A549 (cell line): ENCODE measurements around the gene AZGP1. TPM values are rescaled to one million over a fixed set of nuclear protein-coding genes. Genes with fewer than 3 reads are reported as not detected.

Experiments used
- ATAC-seq, 2 experiments: fragments of 200-7000 bp in 1 of 2; fragments of >200 bp in 1 of 2; cut with Nextera tagmentation in 1 of 2; cut with Tn5 transposase in 1 of 2; 3 replicates each; pipeline versions ENCODE4 v1.8.0 to v1.9.1; 2018 to 2020; ENCODE audit warnings: mild to moderate bottlenecking in 1 of 2, moderate library complexity in 1 of 2
- CTCF ChIA-PET: fragments of 300-600 bp; sonication (Branson Sonifier 250); formaldehyde crosslinking; extraction: SDS; loops from one replicate; lab custom pipeline; 2021; ENCODE audit warnings: antibody characterized with exemption, inconsistent platforms; lab: Yijun Ruan, JAX
- POLR2A ChIA-PET: fragments of 350-600 bp; formaldehyde crosslinking; extraction: SDS; loops from one replicate; lab custom pipeline; 2021; ENCODE audit warnings: antibody characterized with exemption, inconsistent platforms; lab: Yijun Ruan, JAX
- DNase-seq, 2 experiments: peaks; one replicate each; pipeline versions ENCODE4 v3.0.0 to v3.0.0-alpha.2; 2011 to 2016; ENCODE audit warnings: low read depth in 1 of 2, low spot score in 1 of 2
- FAIRE-seq: peaks from 2 replicates; lab custom pipeline; 2011; peaks lifted over from hg19 to GRCh38; lab: Jason Lieb, UNC
- H3K27ac ChIP-seq, 2 experiments: fragments of >200 bp; sonication (Bioruptor Twin); formaldehyde crosslinking; 3 replicates each; pipeline ENCODE4 v1.5.1; 2016 to 2017
- H3K4me1 ChIP-seq: fragments of >200 bp; sonication (Bioruptor Twin); formaldehyde crosslinking; 3 replicates; pipeline ENCODE4 v1.6.1; 2016
- H3K4me2 ChIP-seq: fragments of >200 bp; sonication (Bioruptor Twin); formaldehyde crosslinking; 3 replicates; pipeline ENCODE4 v1.6.1; 2016
- H3K4me3 ChIP-seq: fragments of >200 bp; sonication (Bioruptor Twin); formaldehyde crosslinking; 3 replicates; pipeline ENCODE4 v1.5.1; 2016
- H3K9me3 ChIP-seq: fragments of >200 bp; sonication (Bioruptor Twin); formaldehyde crosslinking; 3 replicates; pipeline ENCODE4 v1.6.1; 2016
- BCL3 ChIP-seq: fragments of >200 bp; sonication (Bioruptor Twin); formaldehyde crosslinking; IDR thresholded peaks from 3 replicates; pipeline ENCODE4 v1.6.1; 2016
- CTCF ChIP-seq: fragments of >200 bp; sonication (Bioruptor Twin); formaldehyde crosslinking; IDR thresholded peaks from 3 replicates; pipeline ENCODE4 v1.5.1; 2016
- E2F6 ChIP-seq: IDR thresholded peaks from 2 replicates; pipeline ENCODE4 v1.6.1; 2012; ENCODE audit warnings: low read depth, borderline replicate concordance
- FOSL2 ChIP-seq, 2 experiments: fragments of 450-650 bp in 1 of 2; fragments of >200 bp in 1 of 2; sonication (Bioruptor Twin) in 1 of 2; formaldehyde crosslinking; IDR thresholded peaks; 2 replicates each; pipeline versions ENCODE4 v1.5.0 to v1.6.1; 2016 to 2020; ENCODE audit warnings: mild to moderate bottlenecking in 1 of 2, moderate library complexity in 1 of 2
- HOXB5 ChIP-seq: fragments of 250-450 bp; sonication (Bioruptor Pico); IDR thresholded peaks from 2 replicates; pipeline ENCODE4 v1.5.0; 2020; ENCODE audit warnings: mild to moderate bottlenecking, moderate library complexity
- JUN ChIP-seq, 2 experiments: fragments of >200 bp; sonication (Bioruptor Twin); formaldehyde crosslinking; IDR thresholded peaks; 2 replicates in 1 of 2; 3 replicates in 1 of 2; pipeline ENCODE4 v1.6.1; 2016 to 2017
- JUNB ChIP-seq: fragments of >200 bp; sonication (Bioruptor Twin); formaldehyde crosslinking; IDR thresholded peaks from 2 replicates; pipeline ENCODE4 v1.6.1; 2016
- MYC ChIP-seq: IDR thresholded peaks from 2 replicates; pipeline ENCODE4 v1.6.1; 2012; ENCODE audit warnings: mild to moderate bottlenecking, inconsistent platforms, low read length, improper control_type of control experiment, borderline replicate concordance
- PHF8 ChIP-seq: fragments of 200-600 bp; sonication (generic); IDR thresholded peaks from 2 replicates; pipeline ENCODE4 v1.6.1; 2016; ENCODE audit warnings: low read depth, mild to moderate bottlenecking, antibody characterized with exemption, moderate library complexity, borderline replicate concordance
- POLR2A ChIP-seq: IDR thresholded peaks from 2 replicates; pipeline ENCODE4 v1.6.1; 2012; ENCODE audit warnings: mild to moderate bottlenecking, low read length
- RAD21 ChIP-seq, 2 experiments: fragments of >200 bp in 1 of 2; sonication (Bioruptor Twin) in 1 of 2; formaldehyde crosslinking in 1 of 2; IDR thresholded peaks in 1 of 2; conservative IDR thresholded peaks in 1 of 2; 2 replicates in 1 of 2; 3 replicates in 1 of 2; pipeline ENCODE4 v1.6.1; 2012 to 2018; ENCODE audit warnings: inconsistent platforms in 1 of 2
- REST ChIP-seq: fragments of 200-600 bp; sonication (generic); IDR thresholded peaks from 2 replicates; pipeline ENCODE4 v1.6.1; 2016; ENCODE audit warnings: antibody characterized with exemption, mild to moderate bottlenecking, moderate library complexity
- WGBS: methylation state at CpG from one replicate; pipeline ENCODE4 v1.1.6; 2017; ENCODE audit errors: missing lambda C conversion rate; 5-methylcytosine and 5-hydroxymethylcytosine counted together
- polyA plus RNA-seq, 4 experiments: library from polyadenylated mRNA; depleted of rRNA in 3 of 4; stranded (reverse); fragments of >200 nt; fragmentation: RNase III in 1 of 4; extraction: RNeasy Plus Mini Kit Qiagen cat#74134 plus additional on column Dnase treatment in 1 of 4; gene quantifications; 2 replicates in 3 of 4; 3 replicates in 1 of 4; pipeline ENCODE4 v1.2.3, GENCODE V29; 2011 to 2017
- small RNA-seq, 6 experiments: library from RNA; depleted of rRNA; stranded (forward); fragments of <200 nt; gene quantifications; one replicate each; pipeline ENCODE3, GENCODE V24; 2012
- TF ChIP-seq, protein P1 (sequence below): IDR thresholded peaks from 2 replicates; pipeline ENCODE4 v1.6.1; 2012
- TF ChIP-seq, protein P2 (sequence below): fragments of 150-350 bp; IDR thresholded peaks from 2 replicates; pipeline ENCODE4 v1.6.1; 2014; ENCODE audit warnings: low read depth, mild to moderate bottlenecking, low read length

The AZGP1 gene
- polyA plus RNA-seq, 2 of the 4 experiments (the other 2 are of a cell fraction): 0.13 TPM; not detected in 1

DNA sequence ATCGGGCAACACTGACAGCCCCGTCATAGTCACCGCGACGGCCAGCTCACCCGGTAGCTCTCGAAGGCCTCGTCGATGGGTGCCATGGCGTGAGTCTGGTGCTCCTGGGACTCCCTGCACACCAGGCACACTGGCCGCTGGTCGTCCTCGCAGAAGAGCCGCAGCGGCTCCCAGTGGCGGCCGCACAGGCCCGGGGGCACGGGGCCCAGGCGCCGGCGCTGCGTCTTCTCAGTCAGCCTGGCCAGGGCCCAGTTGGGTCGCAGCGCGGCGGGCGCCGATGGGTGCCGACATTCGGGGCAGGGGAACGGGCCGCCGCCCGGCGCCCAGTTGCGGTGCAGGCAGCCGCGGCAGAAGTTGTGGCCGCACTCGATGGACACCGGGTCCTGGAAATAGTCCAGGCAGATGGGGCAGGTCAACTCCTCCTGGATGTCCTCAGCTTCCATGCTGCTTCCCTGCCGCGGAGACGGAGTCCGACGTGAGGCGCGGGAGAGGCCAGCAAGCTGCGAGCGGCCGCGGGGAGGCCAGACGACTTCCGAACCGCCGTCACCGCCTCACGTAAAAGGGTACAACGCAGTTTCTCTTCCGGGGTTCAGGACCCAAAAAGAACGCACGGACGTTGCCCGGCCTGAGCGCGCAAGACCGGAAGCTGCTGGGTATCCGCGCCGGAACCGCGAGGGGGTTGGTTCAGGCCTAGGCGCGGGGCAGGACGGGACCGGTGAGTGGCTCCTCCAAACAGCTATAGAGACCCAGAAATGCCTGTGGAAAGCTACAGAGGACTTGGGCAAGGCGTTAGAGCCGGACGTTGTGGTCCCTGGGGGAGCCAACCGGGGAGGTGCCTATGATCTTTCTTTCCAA is 56.6 kb downstream of the AZGP1 start, which contains the start of gene TRIM4:
Gene TRIM4, minus strand, starts transcription at position 572 of the 855 bp plus-strand sequence. Its CDS starts 129 bp downstream, at position 443.
- H3K4me3 ChIP-seq: peak within 1 kb of the TSS; percentile 81
- peaks cover 6% of the 10 kb centered on the region; the same call in 1 of the 3 replicates for H3K9me3 ChIP-seq
- TF ChIP-seq POLR2A (peak; percentile 72), FOSL2 (IDR thresholded peaks at IDR 0.05) (no peak), FOSL2 (CRISPR knock-in tag; IDR thresholded peaks at IDR 0.05) (no peak), RAD21 (conservative IDR thresholded peaks at IDR 0.05 in 1 of 2, IDR thresholded peaks at IDR 0.05 in 1 of 2) (peak in 1 of 2 experiments; percentile 29; a peak in 1 of 5 replicates), HOXB5 (CRISPR knock-in tag) (no peak), BCL3 (peak; percentile 63; the same call in 1 of the 3 replicates), E2F6 (peak; percentile 4; the same call in 1 of the 2 replicates), MYC (0 out of 2 replicates have a peak, but pooled peaks have one; percentile 15), REST (no peak), CTCF (peak; percentile 9; the same call in 1 of the 3 replicates), JUNB (no peak), JUN (IDR thresholded peaks at IDR 0.05) (peak; percentile 78 to 91), PHF8 (peak; percentile 81)
- TF ChIP-seq, protein P1, sequence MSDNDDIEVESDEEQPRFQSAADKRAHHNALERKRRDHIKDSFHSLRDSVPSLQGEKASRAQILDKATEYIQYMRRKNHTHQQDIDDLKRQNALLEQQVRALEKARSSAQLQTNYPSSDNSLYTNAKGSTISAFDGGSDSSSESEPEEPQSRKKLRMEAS: peak; percentile 85
- TF ChIP-seq, protein P2, sequence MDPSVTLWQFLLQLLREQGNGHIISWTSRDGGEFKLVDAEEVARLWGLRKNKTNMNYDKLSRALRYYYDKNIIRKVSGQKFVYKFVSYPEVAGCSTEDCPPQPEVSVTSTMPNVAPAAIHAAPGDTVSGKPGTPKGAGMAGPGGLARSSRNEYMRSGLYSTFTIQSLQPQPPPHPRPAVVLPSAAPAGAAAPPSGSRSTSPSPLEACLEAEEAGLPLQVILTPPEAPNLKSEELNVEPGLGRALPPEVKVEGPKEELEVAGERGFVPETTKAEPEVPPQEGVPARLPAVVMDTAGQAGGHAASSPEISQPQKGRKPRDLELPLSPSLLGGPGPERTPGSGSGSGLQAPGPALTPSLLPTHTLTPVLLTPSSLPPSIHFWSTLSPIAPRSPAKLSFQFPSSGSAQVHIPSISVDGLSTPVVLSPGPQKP: no peak
- peak within 1 kb of the TSS; percentile 65 for H3K4me2 ChIP-seq
- WGBS: 5% methylated on average over 27 of the region's 81 CpGs
- peak; percentile 98 to 100 for ATAC-seq
- peaks cover 13% of the 10 kb centered on the region; the same call in 2 of the 3 replicates for H3K4me1 ChIP-seq
- POLR2A ChIA-PET: interaction anchor here (0.6 to 2.6 kb wide), 26 partner anchors 8 to 462 kb away, joined by 3 to 22 read pairs (median 4); partner anchors contain the start of genes AP4M1, CYP3A5, GJC3 and LAMTOR4
- peak within 1 kb of the TSS; percentile 90 to 98 for H3K27ac ChIP-seq
- no peak for FAIRE-seq
- DNase-seq: peak; percentile 92 to 95
- CTCF ChIA-PET: interaction anchor here (0.6 to 3.0 kb wide), 16 partner anchors 10 to 292 kb away, joined by 3 to 21 read pairs (median 4); partner anchors contain the start of gene GJC3

Small RNAs within 50 kb of the gene (small RNA-seq; reads per million reads assigned to genes)
- 0 reads per million in 6 experiments for gene RF00019
- 0 reads per million in 6 experiments for gene RF00561

Other genes starting within 250 kb of the AZGP1 start
- 0.16 and 0.34 TPM in 2 replicates for gene CYP3A7, start 240.8 kb downstream of the AZGP1 start, polyA plus RNA-seq (2011; rRNA removed)
- gene CYP3A7, start 240.8 kb downstream of the AZGP1 start, polyA plus RNA-seq (2017; fragmentation: RNase III; extraction: RNeasy Plus Mini Kit Qiagen cat#74134 plus additional on column Dnase treatment): 0.14 TPM in 1 of 3 replicates, not detected in the others
- gene CYP3A4, start 191.8 kb downstream of the AZGP1 start, polyA plus RNA-seq (2011; rRNA removed): not detected in 2 replicates
- 0.03 TPM in 1 of 3 replicates, not detected in the others for gene CYP3A4, start 191.8 kb downstream of the AZGP1 start, polyA plus RNA-seq (2017; fragmentation: RNase III; extraction: RNeasy Plus Mini Kit Qiagen cat#74134 plus additional on column Dnase treatment)
- not detected in 2 replicates for gene CYP3A43, start 148.0 kb downstream of the AZGP1 start, polyA plus RNA-seq (2011; rRNA removed)
- gene CYP3A43, start 148.0 kb downstream of the AZGP1 start, polyA plus RNA-seq (2017; fragmentation: RNase III; extraction: RNeasy Plus Mini Kit Qiagen cat#74134 plus additional on column Dnase treatment): not detected in 3 replicates
- gene OR2AE1, start 99.0 kb downstream of the AZGP1 start, polyA plus RNA-seq (2011; rRNA removed): 0.09 and 0.15 TPM in 2 replicates
- not detected in 3 replicates for gene OR2AE1, start 99.0 kb downstream of the AZGP1 start, polyA plus RNA-seq (2017; fragmentation: RNase III; extraction: RNeasy Plus Mini Kit Qiagen cat#74134 plus additional on column Dnase treatment)
- gene TRIM4, start 56.5 kb downstream of the AZGP1 start, polyA plus RNA-seq (2011; rRNA removed): 33.8 and 34.3 TPM in 2 replicates
- 25.6 to 26.5 TPM (median 25.9 TPM) in 3 replicates for gene TRIM4, start 56.5 kb downstream of the AZGP1 start, polyA plus RNA-seq (2017; fragmentation: RNase III; extraction: RNeasy Plus Mini Kit Qiagen cat#74134 plus additional on column Dnase treatment)
- 0.30 and 0.36 TPM in 2 replicates for gene GJC3, start 46.4 kb downstream of the AZGP1 start, polyA plus RNA-seq (2011; rRNA removed)
- 0.10 to 0.20 TPM in 2 of 3 replicates, not detected in the other for gene GJC3, start 46.4 kb downstream of the AZGP1 start, polyA plus RNA-seq (2017; fragmentation: RNase III; extraction: RNeasy Plus Mini Kit Qiagen cat#74134 plus additional on column Dnase treatment)
- gene ZKSCAN1, start 39.6 kb upstream of the AZGP1 start, polyA plus RNA-seq (2011; rRNA removed): 23.9 and 25.7 TPM in 2 replicates
- gene ZKSCAN1, start 39.6 kb upstream of the AZGP1 start, polyA plus RNA-seq (2017; fragmentation: RNase III; extraction: RNeasy Plus Mini Kit Qiagen cat#74134 plus additional on column Dnase treatment): 11.4 to 11.9 TPM (median 11.4 TPM) in 3 replicates
- gene ZSCAN21, start 73.7 kb upstream of the AZGP1 start, polyA plus RNA-seq (2011; rRNA removed): 17.9 and 18.3 TPM in 2 replicates
- 8.3 to 9.2 TPM (median 9.1 TPM) in 3 replicates for gene ZSCAN21, start 73.7 kb upstream of the AZGP1 start, polyA plus RNA-seq (2017; fragmentation: RNase III; extraction: RNeasy Plus Mini Kit Qiagen cat#74134 plus additional on column Dnase treatment)
- 29.0 and 30.2 TPM in 2 replicates for gene ZNF3, start 105.7 kb upstream of the AZGP1 start, polyA plus RNA-seq (2011; rRNA removed)
- gene ZNF3, start 105.7 kb upstream of the AZGP1 start, polyA plus RNA-seq (2017; fragmentation: RNase III; extraction: RNeasy Plus Mini Kit Qiagen cat#74134 plus additional on column Dnase treatment): 19.9 to 23.7 TPM (median 22.5 TPM) in 3 replicates
- 190 and 192 TPM in 2 replicates for gene COPS6, start 112.9 kb upstream of the AZGP1 start, polyA plus RNA-seq (2011; rRNA removed)
- gene COPS6, start 112.9 kb upstream of the AZGP1 start, polyA plus RNA-seq (2017; fragmentation: RNase III; extraction: RNeasy Plus Mini Kit Qiagen cat#74134 plus additional on column Dnase treatment): 205 to 295 TPM (median 219 TPM) in 3 replicates
- gene MCM7, start 125.4 kb upstream of the AZGP1 start, polyA plus RNA-seq (2011; rRNA removed): 138 and 145 TPM in 2 replicates
- gene MCM7, start 125.4 kb upstream of the AZGP1 start, polyA plus RNA-seq (2017; fragmentation: RNase III; extraction: RNeasy Plus Mini Kit Qiagen cat#74134 plus additional on column Dnase treatment): 265 to 287 TPM (median 280 TPM) in 3 replicates
- gene AP4M1, start 125.6 kb upstream of the AZGP1 start, polyA plus RNA-seq (2011; rRNA removed): 13.7 and 16.6 TPM in 2 replicates
- gene AP4M1, start 125.6 kb upstream of the AZGP1 start, polyA plus RNA-seq (2017; fragmentation: RNase III; extraction: RNeasy Plus Mini Kit Qiagen cat#74134 plus additional on column Dnase treatment): 16.5 to 18.3 TPM (median 18.1 TPM) in 3 replicates
- gene TAF6, start 143.3 kb upstream of the AZGP1 start, polyA plus RNA-seq (2011; rRNA removed): 36.2 and 45.1 TPM in 2 replicates
- gene TAF6, start 143.3 kb upstream of the AZGP1 start, polyA plus RNA-seq (2017; fragmentation: RNase III; extraction: RNeasy Plus Mini Kit Qiagen cat#74134 plus additional on column Dnase treatment): 57.0 to 62.5 TPM (median 57.1 TPM) in 3 replicates
- 11.3 and 11.7 TPM in 2 replicates for gene CNPY4, start 143.6 kb upstream of the AZGP1 start, polyA plus RNA-seq (2011; rRNA removed)
- 16.8 to 26.2 TPM (median 22.8 TPM) in 3 replicates for gene CNPY4, start 143.6 kb upstream of the AZGP1 start, polyA plus RNA-seq (2017; fragmentation: RNase III; extraction: RNeasy Plus Mini Kit Qiagen cat#74134 plus additional on column Dnase treatment)
- gene MBLAC1, start 150.9 kb upstream of the AZGP1 start, polyA plus RNA-seq (2011; rRNA removed): 0.45 and 0.63 TPM in 2 replicates
- 2.5 to 3.3 TPM (median 2.6 TPM) in 3 replicates for gene MBLAC1, start 150.9 kb upstream of the AZGP1 start, polyA plus RNA-seq (2017; fragmentation: RNase III; extraction: RNeasy Plus Mini Kit Qiagen cat#74134 plus additional on column Dnase treatment)
- 123 and 152 TPM in 2 replicates for gene LAMTOR4, start 172.9 kb upstream of the AZGP1 start, polyA plus RNA-seq (2011; rRNA removed)
- 168 to 180 TPM (median 177 TPM) in 3 replicates for gene LAMTOR4, start 172.9 kb upstream of the AZGP1 start, polyA plus RNA-seq (2017; fragmentation: RNase III; extraction: RNeasy Plus Mini Kit Qiagen cat#74134 plus additional on column Dnase treatment)
- 3.4 and 5.7 TPM in 2 replicates for gene TRAPPC14, start 182.7 kb upstream of the AZGP1 start, polyA plus RNA-seq (2011; rRNA removed)
- gene TRAPPC14, start 182.7 kb upstream of the AZGP1 start, polyA plus RNA-seq (2017; fragmentation: RNase III; extraction: RNeasy Plus Mini Kit Qiagen cat#74134 plus additional on column Dnase treatment): 12.0 to 15.6 TPM (median 14.1 TPM) in 3 replicates
- gene GAL3ST4, start 192.6 kb upstream of the AZGP1 start, polyA plus RNA-seq (2011; rRNA removed): 0.27 and 0.56 TPM in 2 replicates
- 0.08 to 0.16 TPM (median 0.10 TPM) in 3 replicates for gene GAL3ST4, start 192.6 kb upstream of the AZGP1 start, polyA plus RNA-seq (2017; fragmentation: RNase III; extraction: RNeasy Plus Mini Kit Qiagen cat#74134 plus additional on column Dnase treatment)
- gene GPC2, start 201.3 kb upstream of the AZGP1 start, polyA plus RNA-seq (2011; rRNA removed): 1.1 and 1.8 TPM in 2 replicates
- 1.9 to 3.0 TPM (median 2.9 TPM) in 3 replicates for gene GPC2, start 201.3 kb upstream of the AZGP1 start, polyA plus RNA-seq (2017; fragmentation: RNase III; extraction: RNeasy Plus Mini Kit Qiagen cat#74134 plus additional on column Dnase treatment)
- gene STAG3, start 201.9 kb upstream of the AZGP1 start, polyA plus RNA-seq (2011; rRNA removed): 0.25 and 0.36 TPM in 2 replicates
- 0.50 to 0.66 TPM (median 0.55 TPM) in 3 replicates for gene STAG3, start 201.9 kb upstream of the AZGP1 start, polyA plus RNA-seq (2017; fragmentation: RNase III; extraction: RNeasy Plus Mini Kit Qiagen cat#74134 plus additional on column Dnase treatment)
- gene PVRIG, start 243.9 kb upstream of the AZGP1 start, polyA plus RNA-seq (2011; rRNA removed): not detected in 2 replicates
- gene PVRIG, start 243.9 kb upstream of the AZGP1 start, polyA plus RNA-seq (2017; fragmentation: RNase III; extraction: RNeasy Plus Mini Kit Qiagen cat#74134 plus additional on column Dnase treatment): not detected in 3 replicates